Measurements from ENCODE around the gene ZDHHC19.

DNA sequence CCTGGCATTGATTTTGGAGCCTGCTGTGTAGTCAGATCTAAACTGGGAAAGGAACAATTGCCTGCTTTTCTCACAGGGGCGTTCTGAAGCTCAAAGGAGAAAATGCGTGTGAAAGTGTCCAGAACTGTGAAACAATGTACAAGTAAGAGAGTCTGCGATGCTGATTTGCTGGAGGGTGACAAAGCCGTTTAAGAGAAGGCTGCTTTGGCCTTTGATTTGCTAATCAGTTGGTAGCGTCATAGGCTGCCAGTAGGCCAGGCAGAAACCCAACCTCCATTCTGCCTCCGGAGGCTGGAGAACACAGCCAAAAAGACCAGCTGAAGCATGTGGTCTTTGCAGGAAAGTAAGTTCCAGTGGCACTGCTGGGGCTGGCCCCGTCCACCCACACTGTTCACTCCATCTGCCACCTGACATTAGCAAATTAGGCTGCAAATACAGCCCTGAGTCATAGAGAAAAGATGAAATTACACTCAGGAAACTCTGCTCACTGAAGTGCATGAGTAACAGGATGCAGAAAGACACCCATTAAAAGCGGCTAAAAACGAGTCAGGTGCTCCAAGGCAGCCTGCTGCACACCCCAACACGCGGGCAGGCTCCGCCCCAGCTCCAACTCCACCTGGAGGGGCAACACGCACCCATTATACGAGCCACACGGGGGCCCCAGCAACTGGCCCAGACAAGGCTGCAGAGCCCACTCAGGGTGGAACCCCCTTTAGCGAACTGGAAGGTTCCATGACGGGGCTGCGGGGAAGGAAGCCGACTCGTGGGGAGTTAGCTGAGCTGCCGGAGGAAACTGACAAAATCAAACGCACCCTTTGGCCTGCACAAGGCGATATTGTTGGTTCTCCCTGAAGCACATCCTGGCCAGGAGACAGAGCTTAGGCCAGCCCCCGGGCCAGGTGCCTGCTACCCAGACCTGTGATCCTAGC, 31.6 kb downstream of the ZDHHC19 start:
- TF ChIP-seq CTCF (IDR thresholded peaks at IDR 0.05 in 8 of 11, conservative IDR thresholded peaks at IDR 0.05 in 3 of 11): peak in 5 of 11 experiments; percentile 17 to 46 (median 26)
- TF ChIP-seq POLR2A (IDR thresholded peaks at IDR 0.05): no peak
